Activated T-cell treated with anti-CD3 and anti-CD28 coated beads, Interleukin-2, amount 50 U/mL, for 48 hours (primary cell): ENCODE measurements around the gene FXR2.

Experiments
- DNase-seq, 2 experiments: peaks; one replicate each; pipeline ENCODE4 v3.0.0-alpha.2; 2020

FXR2 gene

DNA sequence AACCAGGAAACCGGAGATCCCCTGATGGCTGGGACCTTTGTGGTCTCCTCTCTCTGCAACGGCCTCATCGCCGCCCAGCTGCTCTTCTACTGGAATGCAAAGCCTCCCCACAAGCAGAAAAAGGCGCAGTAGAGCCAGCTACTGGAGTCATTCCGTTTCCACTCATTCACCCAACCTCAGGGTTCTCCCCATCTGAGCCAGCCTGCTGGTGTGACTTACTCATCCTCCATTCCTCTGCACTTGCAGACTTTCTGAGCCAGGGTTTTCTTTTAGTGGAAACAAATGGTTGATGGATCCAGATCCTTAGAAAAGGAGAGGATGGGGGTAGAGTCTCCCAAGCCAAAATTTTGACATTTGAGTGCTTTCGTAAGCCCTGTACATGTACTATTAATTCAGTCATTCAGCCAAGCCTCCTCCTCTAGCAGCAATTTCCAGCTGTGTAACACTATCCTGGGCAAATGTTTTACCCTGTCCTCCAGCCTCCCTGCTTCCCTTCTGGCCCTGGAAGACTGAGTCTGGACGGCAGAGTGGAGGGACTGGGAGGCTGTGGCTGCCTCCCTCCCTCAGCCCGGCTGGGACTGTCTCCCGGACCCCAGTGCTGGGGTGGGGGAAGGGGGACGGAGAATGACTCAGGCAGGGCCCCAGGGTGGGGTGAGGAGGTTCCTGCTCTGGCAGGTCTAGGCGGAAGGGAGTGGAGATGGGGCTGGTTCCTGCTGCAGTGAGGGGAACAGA is 27.1 kb downstream of the FXR2 start:
- no peak for DNase-seq

DNA sequence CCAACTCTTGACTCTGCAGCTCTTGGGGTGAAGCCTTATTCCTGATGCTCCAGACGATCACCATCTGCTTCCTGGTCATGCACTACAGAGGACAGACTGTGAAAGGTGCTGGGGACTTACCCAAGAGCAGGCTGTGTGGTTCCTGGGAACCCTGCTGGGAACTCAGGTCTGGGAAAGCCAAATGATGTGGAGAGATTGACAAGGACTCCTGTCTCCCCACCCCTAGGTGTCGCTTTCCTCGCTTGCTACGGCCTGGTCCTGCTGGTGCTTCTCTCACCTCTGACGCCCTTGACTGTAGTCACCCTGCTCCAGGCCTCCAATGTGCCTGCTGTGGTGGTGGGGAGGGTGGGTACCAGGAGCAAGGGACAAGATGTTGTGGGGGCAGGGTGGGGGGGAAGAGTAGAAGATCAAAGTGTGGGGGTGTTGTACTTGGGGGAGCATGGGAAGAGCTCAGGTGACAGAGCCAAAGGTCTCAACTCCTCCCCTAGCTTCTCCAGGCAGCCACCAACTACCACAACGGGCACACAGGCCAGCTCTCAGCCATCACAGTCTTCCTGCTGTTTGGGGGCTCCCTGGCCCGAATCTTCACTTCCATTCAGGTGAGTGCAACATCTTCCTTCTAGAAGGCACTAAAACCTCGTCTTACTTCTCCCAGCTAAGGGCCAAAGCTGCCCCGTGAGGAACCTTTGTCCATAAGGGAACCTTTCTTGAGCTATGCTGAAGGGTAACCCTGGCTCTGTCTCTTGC is 27.9 kb downstream of the FXR2 start:
- DNase-seq = no peak

GRCh38 chr17:7583253-7584109 is 31.2 kb downstream of the FXR2 start, which contains the start of gene MPDU1:
TSS of gene MPDU1 (plus strand) at chr17:7583852. CDS start at chr17:7583863, 11 bp downstream.
- peak; percentile 96 to 98 for DNase-seq

- DNase-seq = peak in 1 of 2 experiments; percentile 30
These were observed 32.1 kb downstream of the FXR2 start for GRCh38 chr17:7582396-7583252.

- peak in 1 of 2 experiments; percentile 24 for DNase-seq
These were observed 33.8 kb downstream of the FXR2 start for GRCh38 chr17:7580604-7581575.

- DNase-seq = no peak
These were observed 34.7 kb downstream of the FXR2 start for GRCh38 chr17:7579834-7580603.

GRCh38 chr17:7579001-7579833 is 35.5 kb downstream of the FXR2 start, which contains the start of gene CD68:
TSS of gene CD68 (plus strand) at chr17:7579638. CDS start at chr17:7579678, 40 bp downstream.
- peak; percentile 83 to 86 for DNase-seq

GRCh38 chr17:7577327-7578199 is 37.1 kb downstream of the FXR2 start:
- DNase-seq = peak in 1 of 2 experiments; percentile 33

GRCh38 chr17:7576432-7576937 is 38.2 kb downstream of the FXR2 start:
- DNase-seq = peak in 1 of 2 experiments; percentile 32

DNA sequence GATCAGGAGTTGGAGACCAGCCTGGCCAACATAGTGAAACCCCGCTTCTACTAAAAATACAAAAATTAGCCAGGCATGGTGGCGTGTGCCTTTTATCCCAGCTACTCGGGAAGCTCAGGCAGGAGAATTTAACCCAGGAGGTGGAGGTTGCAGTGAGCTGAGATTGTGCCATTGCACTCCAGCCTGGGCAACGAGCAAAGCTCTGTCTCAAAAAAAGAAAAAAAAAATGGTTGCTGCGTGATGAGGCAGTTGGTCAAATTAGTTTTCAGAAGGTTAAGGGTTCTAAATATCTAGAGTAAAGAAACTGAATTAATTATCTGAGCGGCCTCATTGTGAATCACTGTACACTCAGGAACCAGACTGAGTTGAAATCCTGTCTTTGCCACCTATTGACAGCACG is 38.7 kb downstream of the FXR2 start:
- DNase-seq = peak in 1 of 2 experiments; percentile 21

DNA sequence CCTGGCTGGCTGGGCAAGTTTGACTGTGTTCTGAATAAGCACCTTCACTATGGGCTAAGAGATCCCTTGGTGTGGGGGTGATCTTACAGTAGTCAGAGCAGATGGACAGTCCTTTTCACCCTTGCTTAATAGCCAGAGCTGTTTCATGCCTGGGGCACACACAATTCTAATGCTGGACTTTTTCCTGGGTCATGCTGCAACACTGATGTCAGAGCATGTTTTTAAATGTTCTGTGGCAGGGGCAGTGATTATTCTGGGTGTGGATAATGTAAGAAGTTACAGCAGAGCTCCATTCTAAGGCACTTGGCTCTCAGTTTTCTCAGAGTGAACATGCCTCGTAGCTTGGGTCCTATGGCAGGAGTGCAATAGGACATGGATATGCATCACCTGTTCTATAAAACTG is 39.2 kb downstream of the FXR2 start:
- DNase-seq = no peak

- no peak for DNase-seq
These were observed 40.3 kb downstream of the FXR2 start for GRCh38 chr17:7574176-7574953.

DNA sequence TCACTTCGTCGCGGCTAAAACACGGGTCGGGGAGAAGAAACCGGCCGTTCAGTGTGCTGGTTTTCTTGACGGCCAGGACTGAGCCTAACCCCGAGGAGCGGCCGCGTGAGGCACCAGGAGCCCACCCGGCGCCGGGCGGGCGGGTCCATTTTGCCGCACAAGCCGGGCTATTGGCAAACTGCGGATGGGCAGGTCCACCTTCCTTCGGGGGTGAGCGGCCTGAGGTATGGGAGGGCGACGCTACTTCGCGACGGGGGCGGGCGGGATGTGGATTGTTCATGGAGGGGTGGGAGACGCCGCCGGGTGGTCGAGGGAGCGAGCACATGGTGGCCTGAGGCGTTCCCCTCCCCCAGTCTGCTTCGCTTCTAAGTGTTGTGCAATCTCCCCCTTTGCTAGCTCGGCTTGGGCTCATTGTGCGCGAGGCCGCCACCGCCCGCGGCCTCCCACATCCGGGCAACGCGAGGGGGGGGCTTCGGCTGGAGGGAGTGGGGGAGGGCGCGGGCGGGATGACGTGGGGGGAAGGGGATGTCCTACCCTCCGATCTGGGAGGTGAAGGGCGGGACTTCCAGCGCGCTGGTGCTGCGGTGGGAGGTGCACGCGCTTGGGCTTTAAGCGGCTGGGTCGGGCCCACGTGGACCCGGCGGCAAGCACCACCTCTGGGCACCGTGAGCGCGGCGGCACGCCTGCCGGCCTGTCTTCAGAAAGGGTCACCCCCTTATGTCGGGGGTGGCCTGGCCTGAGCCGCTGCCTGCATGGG is 41.2 kb downstream of the FXR2 start:
- peak; percentile 87 to 90 for DNase-seq

DNA sequence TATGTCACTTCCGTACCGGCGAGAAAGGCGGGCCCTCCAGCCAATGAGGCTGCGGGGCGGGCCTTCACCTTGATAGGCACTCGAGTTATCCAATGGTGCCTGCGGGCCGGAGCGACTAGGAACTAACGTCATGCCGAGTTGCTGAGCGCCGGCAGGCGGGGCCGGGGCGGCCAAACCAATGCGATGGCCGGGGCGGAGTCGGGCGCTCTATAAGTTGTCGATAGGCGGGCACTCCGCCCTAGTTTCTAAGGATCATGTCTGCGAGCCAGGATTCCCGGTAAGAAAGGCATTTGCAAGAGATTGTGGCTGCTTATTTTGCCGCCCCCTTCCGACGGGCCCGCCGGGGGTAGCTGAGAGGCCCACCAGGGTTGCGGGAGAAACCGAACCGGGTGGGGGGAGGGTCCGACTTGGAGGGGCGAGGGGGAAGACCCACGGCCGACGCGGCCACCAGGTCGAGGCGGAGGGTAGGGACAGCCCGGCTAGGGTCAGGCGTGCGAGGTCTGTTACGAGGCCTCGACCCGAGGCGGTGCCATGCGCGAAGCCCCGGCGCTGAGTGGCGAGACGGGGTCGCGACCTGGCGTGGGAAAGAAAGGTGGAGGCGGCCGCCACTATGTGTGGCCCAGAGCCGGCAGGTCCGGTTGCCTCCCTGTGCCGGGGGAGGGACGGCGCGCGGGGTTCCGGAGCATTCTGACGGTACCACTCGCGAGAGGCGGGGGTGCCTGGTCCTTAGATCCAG is 41.9 kb downstream of the FXR2 start:
- DNase-seq = peak; percentile 100

DNA sequence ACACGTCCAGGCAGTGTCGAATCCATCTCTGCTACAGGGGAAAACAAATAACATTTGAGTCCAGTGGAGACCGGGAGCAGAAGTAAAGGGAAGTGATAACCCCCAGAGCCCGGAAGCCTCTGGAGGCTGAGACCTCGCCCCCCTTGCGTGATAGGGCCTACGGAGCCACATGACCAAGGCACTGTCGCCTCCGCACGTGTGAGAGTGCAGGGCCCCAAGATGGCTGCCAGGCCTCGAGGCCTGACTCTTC is 42.4 kb downstream of the FXR2 start:
- DNase-seq = no peak

GRCh38 chr17:7570351-7570750 is 44.3 kb downstream of the FXR2 start:
- no peak for DNase-seq
